Glomerular endothelial cell (primary cell): ENCODE results near the gene RALGDS. TPM values are rescaled to one million over a fixed set of nuclear protein-coding genes. Genes with fewer than 3 reads are reported as not detected.

Source experiments
- DNase-seq: peaks from one replicate; pipeline ENCODE4 v3.0.0-alpha.2; 2011; ENCODE audit warnings: low read depth, low spot score; ENCODE audit errors: extremely low read depth
- total RNA-seq: library from RNA; depleted of rRNA; stranded (reverse); fragments of >200 nt; gene quantifications from 2 replicates; pipeline ENCODE4 v1.2.3, GENCODE V29; 2015

RALGDS gene
- total RNA-seq, 1 donor from 2014 or later, result 99.4 TPM

DNA sequence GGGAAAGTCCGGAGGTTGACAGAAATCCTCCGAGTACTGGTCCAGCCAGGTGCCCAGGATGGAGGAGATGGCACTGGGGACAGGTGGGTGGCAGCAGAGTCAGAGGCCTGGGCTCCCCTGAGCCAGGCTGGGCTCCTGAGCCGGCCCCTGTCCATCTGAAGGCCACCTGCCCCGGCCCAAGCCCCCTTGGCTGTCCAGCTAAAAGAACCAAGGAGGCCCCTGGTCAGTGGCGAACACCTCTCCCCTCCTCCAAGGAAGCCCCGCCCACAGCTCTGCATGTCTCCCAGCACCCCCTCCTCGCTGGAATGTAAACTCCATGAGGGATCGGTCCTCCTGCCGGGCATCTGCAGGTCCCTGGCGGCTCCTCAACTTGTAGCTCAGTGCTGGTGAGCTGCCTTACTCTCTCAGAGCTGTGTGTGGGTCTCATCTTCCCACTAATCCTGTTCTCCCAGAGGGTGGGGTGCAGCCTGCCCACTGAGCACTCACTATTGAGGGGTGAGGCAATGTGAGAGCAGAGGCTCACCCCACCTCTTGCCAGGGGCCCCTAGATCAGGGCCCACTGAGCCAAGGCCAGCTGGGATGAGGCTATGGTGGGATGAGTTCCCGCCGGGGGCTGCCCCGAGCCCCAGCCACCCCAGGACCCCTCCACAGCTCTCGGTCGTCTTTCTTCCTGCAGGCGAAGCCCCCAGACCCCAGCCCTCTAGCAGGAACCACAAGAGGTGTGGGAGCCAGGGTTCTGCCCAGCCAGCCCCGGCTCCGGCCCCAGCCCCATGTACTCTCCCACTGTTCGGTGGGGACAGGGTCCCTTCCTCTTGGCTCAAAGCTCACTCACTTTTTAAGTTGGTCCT lies 12.0 kb downstream of the RALGDS start:
- no peak for DNase-seq

DNA sequence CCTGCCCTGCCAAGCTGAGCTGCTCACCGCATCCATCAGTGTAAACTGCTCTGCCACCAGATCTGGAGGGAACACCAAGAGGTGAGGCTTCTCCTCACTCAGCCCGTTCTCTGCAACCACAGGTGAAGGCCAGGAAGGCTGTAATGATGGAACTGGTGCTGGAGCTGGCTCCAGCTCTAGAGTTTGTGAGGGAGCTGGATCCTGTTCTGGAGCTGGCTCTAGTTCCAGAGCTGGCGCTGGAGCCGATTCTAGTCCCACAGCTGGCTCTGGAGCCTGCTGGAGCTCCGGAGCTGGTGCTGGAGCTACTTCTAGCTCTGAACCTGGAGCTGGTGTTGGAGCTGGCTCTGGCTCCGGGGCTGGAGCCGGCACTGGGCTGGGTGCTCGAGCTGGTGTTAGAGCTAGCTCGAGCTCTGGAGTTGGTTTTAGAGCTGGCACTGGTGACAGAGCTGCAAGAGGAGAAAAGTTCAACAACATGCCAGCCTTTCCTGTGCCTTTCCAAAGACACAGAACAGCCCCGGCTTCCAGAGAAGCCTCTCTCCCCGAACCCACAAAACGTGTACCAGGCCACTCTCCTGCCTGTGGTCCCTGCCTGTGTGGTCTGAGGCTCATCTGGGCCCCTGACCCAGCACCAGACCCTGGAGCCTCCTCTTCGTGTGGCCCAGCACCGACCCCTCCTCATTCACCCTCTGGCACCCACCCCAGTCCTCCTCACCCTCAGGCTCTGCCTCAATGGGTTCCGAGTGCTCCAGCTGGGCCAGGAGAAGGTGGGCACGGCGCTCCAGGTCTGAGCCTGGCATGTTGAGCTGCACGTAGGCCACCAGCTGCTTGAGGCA lies 12.9 kb downstream of the RALGDS start:
- DNase-seq, result no peak

DNA sequence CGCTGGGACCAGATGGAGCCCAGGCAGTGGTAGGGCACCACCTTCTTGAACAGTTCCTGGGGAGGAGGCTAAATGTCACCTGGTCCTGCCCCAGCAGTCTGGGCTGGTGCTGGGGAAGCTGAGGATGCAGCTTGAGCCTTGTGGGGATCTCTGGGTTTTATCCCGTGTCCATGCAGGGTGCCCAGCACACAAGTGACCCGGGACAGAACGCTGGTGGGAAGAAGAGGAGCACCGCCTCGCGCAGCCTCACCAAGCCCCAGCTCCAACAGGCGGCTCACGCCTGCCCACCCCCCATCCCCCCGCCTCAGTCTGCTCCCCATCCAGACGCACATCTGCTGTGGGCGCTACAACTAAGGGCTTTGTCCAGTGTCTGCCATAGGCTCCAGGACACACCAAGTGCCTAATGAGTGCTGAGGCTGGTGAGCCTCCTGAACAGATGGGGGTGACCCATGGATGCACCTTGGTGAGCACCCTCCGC lies 13.8 kb downstream of the RALGDS start:
- DNase-seq, result no peak

DNA sequence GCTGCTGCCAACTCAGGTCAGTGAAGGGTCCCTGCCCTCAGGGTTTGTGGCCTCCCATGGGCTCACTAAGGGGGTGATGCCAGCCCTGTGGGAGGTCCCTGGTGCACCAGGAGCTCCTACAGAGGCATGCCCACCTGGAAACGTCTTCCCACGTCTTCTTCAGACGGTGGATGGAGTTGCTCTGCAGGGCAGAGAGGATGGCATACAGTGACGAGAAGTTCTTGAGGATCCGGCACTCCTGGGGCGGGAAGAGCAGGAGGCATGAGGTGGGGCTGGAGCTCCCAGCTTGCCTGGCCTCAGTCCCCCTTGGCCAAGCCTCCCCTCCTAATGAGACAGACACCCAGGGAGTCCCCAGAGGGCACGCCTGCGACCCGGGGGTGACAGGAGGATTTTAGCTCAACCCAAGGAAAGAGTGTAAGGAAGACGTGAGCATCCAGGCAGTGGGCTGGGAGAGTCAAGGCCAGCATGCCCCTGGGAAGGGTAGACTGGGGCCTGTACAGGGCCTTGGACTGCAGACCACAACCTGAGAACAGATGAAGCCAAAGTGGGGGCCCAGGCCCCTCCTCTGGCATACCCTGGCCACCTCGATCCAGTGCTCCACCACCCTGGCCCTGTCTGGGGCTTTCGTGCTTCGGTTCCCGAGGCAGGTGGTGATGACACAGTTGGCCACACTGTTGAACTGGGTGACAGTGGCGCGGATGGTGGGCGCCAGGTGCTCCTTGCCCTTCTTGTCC lies 14.4 kb downstream of the RALGDS start:
- no peak for DNase-seq

DNA sequence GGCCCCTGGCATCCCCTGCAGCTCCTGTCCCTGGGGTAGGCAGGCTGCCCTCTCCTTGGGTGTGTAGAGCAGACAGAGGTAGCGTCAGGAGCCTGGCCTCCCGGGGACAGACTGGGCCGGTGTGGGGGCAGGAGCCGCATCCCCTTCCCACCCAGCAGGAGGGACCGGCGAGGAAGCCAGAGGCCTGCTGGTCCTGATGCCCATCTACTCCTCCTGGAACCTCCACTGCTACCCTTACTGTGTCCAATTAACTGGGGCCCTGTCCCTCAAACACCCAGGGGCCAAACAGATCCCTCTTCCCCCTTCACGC lies 15.6 kb downstream of the RALGDS start:
- no peak for DNase-seq

DNA sequence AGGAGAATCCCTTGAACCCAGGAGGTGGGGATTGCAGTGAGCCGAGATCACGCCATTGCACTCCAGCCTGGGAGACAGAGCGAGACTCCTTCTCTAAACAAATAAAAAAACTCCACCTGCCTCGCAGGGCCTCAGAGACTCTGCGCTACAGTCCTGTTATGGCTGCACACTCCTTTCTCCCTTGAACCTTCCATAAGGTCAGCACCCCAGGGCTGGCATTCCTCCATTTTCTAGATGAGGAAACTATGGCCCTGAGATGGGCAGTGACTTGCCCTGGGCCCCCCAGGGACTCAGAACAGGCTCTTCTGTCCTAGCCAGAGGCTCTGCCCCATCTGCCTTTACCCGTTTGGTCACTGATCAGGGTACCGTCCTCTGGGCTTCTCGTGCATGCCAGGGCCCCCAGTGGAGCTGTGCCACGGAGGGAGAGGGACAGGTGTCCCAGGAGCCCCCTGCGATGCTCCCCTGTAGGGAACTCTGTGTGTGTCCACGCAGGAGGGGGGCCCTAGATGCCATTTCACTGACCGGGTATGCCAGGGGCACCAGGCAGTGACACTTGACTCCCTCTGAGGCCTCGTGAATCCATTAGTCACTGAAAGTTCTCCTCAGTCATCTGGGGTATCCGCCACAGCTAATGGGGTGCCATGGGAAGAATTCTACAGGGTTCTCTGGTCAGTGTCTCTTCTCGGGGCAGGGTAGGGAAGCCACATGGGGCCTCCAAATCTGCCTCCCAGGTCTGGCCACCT lies 16.2 kb downstream of the RALGDS start:
- no peak for DNase-seq

DNA sequence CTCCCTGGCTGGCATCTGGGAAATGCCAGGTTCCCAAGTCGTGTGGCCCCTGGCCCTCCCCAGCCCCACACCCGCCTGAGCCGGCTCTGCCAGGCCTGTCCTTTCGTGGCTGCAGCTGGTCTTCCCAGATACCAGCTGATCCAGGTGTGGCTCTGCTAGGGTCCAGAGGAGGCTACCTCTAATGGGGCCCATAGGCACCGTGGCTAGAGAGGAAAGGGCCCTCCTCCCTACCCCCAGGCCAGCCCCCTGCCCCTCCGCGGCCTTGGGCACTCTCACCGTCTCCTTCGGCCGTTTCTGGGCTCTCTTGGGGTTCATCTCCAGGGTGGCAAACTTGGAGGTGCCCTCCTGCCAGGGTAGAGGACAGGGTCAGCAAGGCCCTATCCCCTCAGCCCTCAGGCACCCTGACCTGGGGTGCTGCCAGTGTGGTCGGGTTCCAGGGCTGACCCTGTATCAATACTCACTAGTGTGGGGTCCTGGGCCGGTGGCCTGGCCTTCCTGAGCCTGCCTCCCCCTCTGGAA lies 17.0 kb downstream of the RALGDS start:
- no peak for DNase-seq

DNA sequence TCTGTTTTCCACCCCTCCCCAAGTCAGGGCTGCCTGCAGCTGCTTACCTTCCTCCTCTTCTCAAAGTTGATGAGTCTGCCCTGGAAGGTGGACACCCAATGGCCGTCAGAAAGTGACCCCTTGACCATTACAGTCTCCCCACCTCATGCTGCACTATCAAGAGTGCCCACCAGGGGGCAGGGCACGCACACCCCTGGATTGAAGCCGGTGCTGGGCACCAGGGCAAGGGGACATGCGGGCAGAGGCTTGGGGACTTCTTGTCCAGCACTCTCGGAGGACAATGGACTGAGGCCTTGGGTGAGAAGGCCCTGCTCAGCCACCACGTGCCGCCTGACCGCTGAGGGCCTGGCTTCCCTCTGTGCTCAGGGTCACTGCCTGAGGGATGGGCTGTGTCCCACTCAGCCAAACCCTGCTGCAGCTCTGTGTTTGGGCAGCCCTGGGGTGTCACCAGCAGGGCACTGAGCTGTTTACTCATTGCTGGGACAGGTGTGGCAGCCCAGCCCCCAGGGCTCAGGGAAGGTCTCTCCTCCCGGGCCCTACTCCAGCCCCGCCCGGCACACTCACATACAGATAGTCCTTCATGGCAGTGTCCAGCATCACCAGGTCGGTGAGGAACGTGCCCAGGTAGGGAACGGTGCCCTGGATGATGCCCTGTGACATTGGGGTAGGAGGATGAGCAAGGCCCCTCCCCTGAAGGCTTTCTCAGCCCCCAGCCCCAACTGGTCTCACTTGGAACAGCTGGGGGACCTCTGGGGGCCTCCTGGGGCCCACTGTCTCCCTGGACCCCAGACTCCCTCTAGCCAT lies 17.7 kb downstream of the RALGDS start:
- DNase-seq, result no peak

DNA sequence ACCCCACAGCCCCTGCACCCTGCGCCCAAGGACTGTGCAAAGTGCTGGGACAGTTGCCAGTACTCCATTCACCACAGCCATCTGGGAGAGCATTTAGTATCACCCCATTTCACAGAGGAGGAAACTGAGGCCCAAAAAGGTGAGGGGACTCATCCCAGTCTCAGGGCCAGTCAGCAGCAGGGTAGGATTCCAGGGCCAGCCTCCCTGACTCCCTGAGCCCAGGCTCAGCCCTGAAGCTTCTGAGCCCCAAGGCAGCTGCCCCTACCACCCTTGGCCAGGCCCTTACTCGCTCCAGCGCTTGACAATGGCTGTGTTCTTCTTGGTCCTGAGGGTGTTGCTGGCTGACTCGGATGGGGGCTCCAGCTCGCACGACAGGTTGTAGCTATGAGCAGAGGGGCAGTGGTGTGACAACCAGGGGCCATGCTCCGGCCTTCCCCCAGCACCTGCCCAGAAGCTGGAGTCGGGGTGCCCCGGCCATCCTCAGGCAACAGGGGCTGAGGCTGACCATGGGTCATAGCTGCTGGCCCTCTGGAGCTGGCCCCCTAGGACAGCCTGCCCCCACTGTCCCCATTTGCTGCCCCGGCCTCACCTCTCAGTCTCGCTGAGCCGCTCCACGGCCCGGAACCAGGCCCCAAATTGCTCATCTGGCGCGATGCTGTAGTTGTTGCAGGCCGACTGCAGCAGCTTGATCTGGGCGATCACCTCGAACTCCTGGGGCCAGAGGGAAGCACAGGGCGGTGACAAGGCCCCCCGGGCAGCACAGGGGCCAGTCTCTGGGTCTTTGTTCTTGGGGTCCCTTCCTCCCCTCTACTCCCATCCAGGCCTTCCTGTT lies 18.6 kb downstream of the RALGDS start:
- no peak for DNase-seq

DNA sequence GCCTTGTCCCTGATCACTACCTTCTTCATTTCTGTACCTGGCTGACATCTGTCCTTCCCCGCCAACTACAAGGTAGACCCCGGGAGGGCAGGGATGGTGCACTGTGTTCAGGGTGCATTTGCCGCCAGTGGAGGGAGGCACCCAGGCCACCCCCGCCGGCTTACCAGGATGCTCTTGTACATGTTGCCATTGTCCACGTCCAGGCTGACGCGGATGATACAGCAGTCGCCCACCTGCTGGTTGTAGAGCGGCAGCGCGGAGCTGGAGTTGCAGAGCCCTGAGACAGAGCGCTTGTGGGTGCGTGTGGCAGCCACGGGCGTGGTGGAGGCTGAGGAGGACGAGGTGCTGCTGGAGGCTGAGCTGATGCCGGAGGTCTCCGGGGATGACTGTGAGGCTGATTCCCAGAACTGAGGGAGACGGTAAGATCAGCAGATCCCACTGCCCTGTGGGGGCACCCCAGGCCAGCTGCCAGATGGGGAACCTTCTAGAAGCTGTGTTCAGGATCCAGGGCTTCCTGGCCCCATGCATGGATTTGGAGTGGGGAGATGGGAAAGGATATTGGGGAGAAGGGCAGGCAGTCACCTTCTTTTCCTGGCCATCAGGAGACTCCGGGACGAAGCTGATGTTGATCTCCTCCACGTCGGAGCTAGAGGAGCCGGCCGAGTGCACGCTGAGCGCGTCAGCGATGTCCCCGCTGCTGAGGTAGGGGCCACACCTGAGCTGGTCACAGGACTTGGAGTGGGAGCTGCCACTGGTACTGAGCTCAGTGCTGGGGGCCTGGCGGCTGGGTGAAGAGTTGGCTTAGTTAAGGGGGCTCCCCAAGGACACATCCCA lies 19.5 kb downstream of the RALGDS start:
- DNase-seq, result no peak

DNA sequence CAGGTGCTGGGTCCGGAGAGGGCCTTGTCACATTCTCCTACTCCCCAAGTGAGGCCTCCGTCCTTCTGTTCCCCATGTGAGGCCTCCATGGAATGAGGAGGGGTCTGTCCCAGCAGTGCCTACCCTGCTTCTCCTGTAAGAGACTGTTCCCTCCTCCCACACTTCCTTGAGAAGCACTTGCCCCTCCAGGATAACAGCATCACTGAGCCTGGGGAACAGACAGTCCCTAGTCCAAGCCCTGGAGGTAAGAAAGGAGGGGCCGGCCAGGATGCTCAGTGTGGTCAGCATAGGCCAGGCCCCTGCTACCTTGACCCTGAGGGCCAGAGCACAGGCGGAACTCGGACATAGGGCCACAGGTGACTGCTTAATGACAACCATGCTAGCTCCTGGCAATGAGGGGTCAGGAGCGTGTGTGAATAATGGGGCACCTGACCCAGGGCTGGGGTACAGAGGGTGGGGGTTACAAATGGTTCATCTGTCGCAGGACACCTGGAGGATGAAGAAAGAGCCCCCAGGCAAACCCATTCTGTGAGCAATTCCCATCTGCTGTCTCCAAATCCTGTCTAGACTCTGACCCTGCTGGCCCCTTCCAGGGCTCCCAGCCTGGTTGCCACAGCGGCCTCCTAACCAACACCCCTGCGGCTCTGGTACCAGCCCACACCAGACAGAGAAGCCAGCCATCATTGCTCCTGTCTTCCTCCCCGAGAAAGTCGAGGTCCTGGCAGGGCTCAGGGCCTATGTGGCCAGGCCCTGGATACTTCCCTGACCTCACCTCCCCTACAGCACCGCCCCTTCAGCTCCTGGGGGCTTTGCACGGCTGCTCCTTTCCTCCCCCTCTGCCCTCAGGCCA lies 20.3 kb downstream of the RALGDS start:
- DNase-seq, result no peak

DNA sequence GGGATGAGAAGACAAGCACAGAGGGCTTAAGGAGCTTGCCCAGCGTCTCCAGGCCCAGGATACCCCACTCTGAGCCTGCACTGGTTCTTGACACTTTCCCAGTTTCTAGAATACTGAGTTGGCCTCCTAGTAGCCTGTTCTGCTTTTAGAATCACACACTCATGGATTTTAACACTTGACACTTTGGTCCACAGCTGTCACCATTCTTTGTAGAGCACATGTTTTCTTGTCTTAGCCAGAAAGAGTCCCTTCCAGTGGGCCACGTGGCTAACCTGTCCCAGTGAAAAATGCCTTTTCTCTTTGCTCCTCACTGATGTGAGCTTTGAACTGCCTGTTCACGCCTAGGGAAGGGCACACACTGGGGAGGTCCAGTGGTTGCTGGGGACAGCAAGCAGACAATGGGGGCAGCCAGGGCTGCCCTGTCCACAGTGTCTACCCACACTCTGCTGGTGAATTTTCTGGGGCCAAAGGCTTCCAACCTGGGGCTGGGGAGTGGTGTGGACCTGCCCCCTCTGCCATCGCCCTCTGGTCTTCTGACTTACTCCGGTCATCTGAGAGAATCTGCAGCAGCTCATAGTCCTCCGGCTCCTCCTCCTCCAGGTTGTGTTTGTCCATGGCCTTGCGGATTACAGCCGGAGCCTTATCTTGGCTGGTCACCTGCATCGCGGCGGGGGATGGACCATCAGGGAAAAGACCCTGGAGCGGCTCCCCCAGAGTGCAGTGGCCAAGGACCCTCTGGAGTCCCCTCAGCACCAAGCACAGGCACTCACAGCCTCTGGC lies 21.1 kb downstream of the RALGDS start:
- DNase-seq, result no peak

DNA sequence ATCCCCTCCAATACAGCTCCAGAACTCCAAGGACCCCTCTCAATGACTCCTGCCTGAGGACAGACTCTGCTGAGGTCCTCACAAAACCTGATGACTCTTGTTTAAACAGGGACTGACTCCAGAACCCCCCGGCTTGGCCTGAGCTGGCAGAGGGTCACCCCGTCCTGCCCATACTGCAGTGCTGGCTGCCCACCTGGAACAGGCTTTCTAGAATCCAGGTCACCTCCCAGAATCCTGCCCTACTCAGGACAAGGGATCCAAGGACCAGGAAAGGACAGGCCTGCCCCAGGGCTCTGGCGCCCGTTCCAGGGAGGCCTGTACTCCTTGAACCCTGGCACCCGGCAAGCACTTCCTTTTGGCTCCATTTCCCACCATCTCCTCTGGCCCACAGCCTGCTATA lies 22.2 kb downstream of the RALGDS start:
- DNase-seq, result no peak

DNA sequence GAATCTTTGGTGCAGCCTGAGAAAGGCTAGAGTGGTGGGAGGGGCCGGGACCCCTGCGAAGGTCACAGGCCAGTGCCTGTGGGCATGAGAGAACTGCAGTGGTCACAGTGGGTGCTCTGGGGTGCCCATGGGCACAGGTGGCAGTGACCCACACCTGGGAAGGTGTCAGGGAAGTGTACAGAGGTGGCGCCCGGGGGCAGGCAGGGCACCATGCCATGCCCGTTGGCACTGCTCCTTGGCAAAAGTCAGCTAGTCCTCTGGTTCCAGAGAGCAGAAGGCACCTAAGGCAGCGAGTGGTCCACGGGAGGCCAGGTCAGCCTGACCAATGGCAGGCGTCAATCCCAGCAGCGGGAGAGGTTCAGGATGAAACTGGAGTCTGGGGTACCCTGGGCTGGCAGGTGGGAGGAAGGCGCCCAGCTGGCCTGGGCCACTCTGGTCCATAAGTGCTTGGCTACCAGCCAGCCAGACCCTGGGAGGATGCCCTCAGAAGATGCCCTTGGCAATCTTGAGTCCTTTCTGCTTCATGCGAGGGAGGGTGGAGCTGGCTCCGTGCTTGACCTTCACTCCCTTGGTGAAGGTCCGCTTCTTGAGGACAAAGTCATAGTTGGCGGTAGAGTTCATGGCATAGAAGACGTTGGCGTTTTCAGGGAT lies 22.8 kb downstream of the RALGDS start:
- no peak for DNase-seq

DNA sequence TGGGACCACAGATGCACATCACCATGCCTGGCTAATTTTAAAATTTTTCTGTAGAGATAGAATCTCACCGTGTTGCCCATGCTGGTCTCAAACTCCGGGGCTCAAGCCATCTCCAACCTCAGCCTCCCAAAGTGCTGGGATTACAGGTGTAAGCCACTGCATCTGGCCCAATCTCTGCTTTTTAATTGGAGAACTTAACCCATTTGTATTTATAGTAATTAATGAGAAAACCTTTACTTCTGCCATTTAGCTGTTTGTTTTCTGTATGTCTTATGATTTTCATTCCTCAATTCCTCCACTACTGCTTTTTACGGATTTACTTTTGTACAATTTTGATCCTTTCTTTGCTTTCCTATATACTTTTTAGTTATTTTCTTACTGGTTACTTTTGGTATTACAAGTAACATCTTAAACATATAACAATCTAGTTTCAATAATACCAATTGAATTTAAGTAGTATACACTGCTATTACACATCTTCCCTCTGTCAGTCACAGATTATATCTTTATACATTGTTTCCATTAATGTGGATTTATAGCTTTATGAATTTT lies 26.1 kb downstream of the RALGDS start:
- DNase-seq, result no peak
